ENCODE results near the gene GPAT3.
A peak's percentile ranks its signal among the peaks of the same experiment; 100 is the strongest.

GPAT3 gene

GRCh38 chr4:83542225-83542624 is 6.3 kb downstream of the GPAT3 start:
- Histone ChIP-seq H3K27me3 (replicated peaks; ENCODE audit: control insufficient read depth, insufficient read depth, low read length) (no peaks in the 10 kb centered on the region), H3K4me3 (replicated peaks; ENCODE audit: low read depth, low read length) (no peak overlapping the region)
- no peak for TF ChIP-seq CTCF (IDR thresholded peaks at IDR 0.05; ENCODE audit: insufficient read depth, low read length, poor library complexity, severe bottlenecking)

GRCh38 chr4:83546786-83547185 is 10.9 kb downstream of the GPAT3 start:
- no peak for TF ChIP-seq CTCF (IDR thresholded peaks at IDR 0.05; ENCODE audit: insufficient read depth, low read length, poor library complexity, severe bottlenecking)
- no peaks in the 10 kb centered on the region for H3K36me3 ChIP-seq (ENCODE audit: control insufficient read depth, insufficient read depth, low read length)
- no peak for DNase-seq (ENCODE audit: extremely low read depth, insufficient read length)

More at GRCh38 chr4:83542225-83542624, 6.3 kb downstream of the GPAT3 start:
- DNase-seq (ENCODE audit: extremely low read depth, insufficient read length) = no peak
- no peaks in the 10 kb centered on the region for H3K36me3 ChIP-seq (ENCODE audit: control insufficient read depth, insufficient read depth, low read length)

GRCh38 chr4:83548151-83548905 is 12.4 kb downstream of the GPAT3 start:
- H3K4me3 ChIP-seq (replicated peaks; ENCODE audit: low read depth, low read length) = no peak overlapping the region
- TF ChIP-seq CTCF (IDR thresholded peaks at IDR 0.05; ENCODE audit: insufficient read depth, low read length, poor library complexity, severe bottlenecking) = no peak
- no peaks in the 10 kb centered on the region for H3K27me3 ChIP-seq (replicated peaks; ENCODE audit: control insufficient read depth, insufficient read depth, low read length)
- peak; percentile 52 for DNase-seq (ENCODE audit: extremely low read depth, insufficient read length)
- H3K36me3 ChIP-seq (ENCODE audit: control insufficient read depth, insufficient read depth, low read length) = no peaks in the 10 kb centered on the region

More at GRCh38 chr4:83546786-83547185, 10.9 kb downstream of the GPAT3 start:
- H3K4me3 ChIP-seq (replicated peaks; ENCODE audit: low read depth, low read length) = no peak overlapping the region
- no peaks in the 10 kb centered on the region for H3K27me3 ChIP-seq (replicated peaks; ENCODE audit: control insufficient read depth, insufficient read depth, low read length)

GRCh38 chr4:83552083-83552482 is 16.2 kb downstream of the GPAT3 start:
- Histone ChIP-seq H3K36me3 (ENCODE audit: control insufficient read depth, insufficient read depth, low read length) (no peaks in the 10 kb centered on the region), H3K4me3 (replicated peaks; ENCODE audit: low read depth, low read length) (no peak overlapping the region), H3K27me3 (replicated peaks; ENCODE audit: control insufficient read depth, insufficient read depth, low read length) (no peaks in the 10 kb centered on the region)
- TF ChIP-seq CTCF (IDR thresholded peaks at IDR 0.05; ENCODE audit: insufficient read depth, low read length, poor library complexity, severe bottlenecking) = no peak
- no peak for DNase-seq (ENCODE audit: extremely low read depth, insufficient read length)

- no peak for TF ChIP-seq CTCF (IDR thresholded peaks at IDR 0.05; ENCODE audit: insufficient read depth, low read length, poor library complexity, severe bottlenecking)
- no peaks in the 10 kb centered on the region for H3K36me3 ChIP-seq (ENCODE audit: control insufficient read depth, insufficient read depth, low read length)
- no peak overlapping the region for H3K4me3 ChIP-seq (replicated peaks; ENCODE audit: low read depth, low read length)
- H3K27me3 ChIP-seq (replicated peaks; ENCODE audit: control insufficient read depth, insufficient read depth, low read length) = no peaks in the 10 kb centered on the region
- DNase-seq (ENCODE audit: extremely low read depth, insufficient read length) = no peak
These were observed 17.0 kb downstream of the GPAT3 start for GRCh38 chr4:83552924-83553323.
